CD4-positive, alpha-beta memory T cell (primary cell): ENCODE data around the gene MYT1. TPM values are rescaled to one million over a fixed set of nuclear protein-coding genes. Genes with fewer than 3 reads are reported as not detected.
A peak's percentile ranks its signal among the peaks of the same experiment; 100 is the strongest.
"Not testable (repeated sequence)": the region's sequence is repeated elsewhere in the genome, so short reads cannot be mapped to it uniquely, and the experiment has no call there.

Source experiments
- CTCF ChIA-PET: fragments of 350-600 bp; sonication (Branson Sonifier 250); formaldehyde crosslinking; loops from one replicate; lab custom pipeline; 2021; ENCODE audit warnings: inconsistent platforms; ENCODE audit not compliant: partially characterized antibody; lab: Charles Lee
- POLR2A ChIA-PET: fragments of 350-600 bp; sonication (Branson Sonifier 250); formaldehyde crosslinking; loops from one replicate; lab custom pipeline; 2021; ENCODE audit not compliant: partially characterized antibody; lab: Charles Lee
- DNase-seq, 5 donors: peaks; one replicate each; pipeline versions ENCODE4 v3.0.0 to v3.0.0-alpha.2; 2020 to 2022; ENCODE audit warnings: mixed read lengths in 1 of 5
- H3K27ac ChIP-seq: one replicate; pipeline ENCODE4 v1.7.0; 2013; ENCODE audit warnings: low read depth, low read length
- H3K27me3 ChIP-seq: 2 replicates; pipeline ENCODE4 v1.7.0; 2013; ENCODE audit warnings: mild to moderate bottlenecking, low read length, moderate library complexity; ENCODE audit not compliant: insufficient read depth
- H3K36me3 ChIP-seq: 2 replicates; pipeline ENCODE4 v1.7.0; 2013; ENCODE audit warnings: mild to moderate bottlenecking, low read length, moderate library complexity; ENCODE audit not compliant: insufficient read depth
- H3K4me1 ChIP-seq: 2 replicates; pipeline ENCODE4 v1.7.0; 2013; ENCODE audit warnings: mild to moderate bottlenecking, low read length, moderate library complexity; ENCODE audit not compliant: insufficient read depth
- H3K4me3 ChIP-seq, 2 donors: one replicate each; pipeline ENCODE4 v1.7.0; 2013; ENCODE audit warnings: low read length in 2 of 2, mild to moderate bottlenecking in 1 of 2
- H3K9me3 ChIP-seq, 2 donors: one replicate each; pipeline ENCODE4 v1.7.0; 2013; ENCODE audit warnings: low read length in 2 of 2, control low read depth in 1 of 2; ENCODE audit not compliant: control insufficient read depth in 1 of 2
- H3K27ac Mint-ChIP-seq, 7 donors: one replicate each; pipeline ENCODE4 v1.8.0; 2020 to 2021; ENCODE audit warnings: mixed read lengths in 7 of 7, mild to moderate bottlenecking in 6 of 7, inconsistent platforms in 3 of 7, moderate library complexity in 3 of 7
- H3K27me3 Mint-ChIP-seq, 2 donors: one replicate each; pipeline ENCODE4 v1.8.0; 2020 to 2021; ENCODE audit warnings: mixed read lengths in 2 of 2
- H3K36me3 Mint-ChIP-seq, 2 donors: one replicate each; pipeline ENCODE4 v1.8.0; 2020 to 2021; ENCODE audit warnings: mixed read lengths in 2 of 2, inconsistent platforms in 1 of 2, mild to moderate bottlenecking in 1 of 2
- H3K4me1 Mint-ChIP-seq, 4 donors: one replicate each; pipeline ENCODE4 v1.8.0; 2020 to 2021; ENCODE audit warnings: mixed read lengths in 4 of 4, mild to moderate bottlenecking in 1 of 4
- H3K4me3 Mint-ChIP-seq, 8 donors: one replicate each; pipeline ENCODE4 v1.8.0; 2020 to 2021; ENCODE audit warnings: mixed read lengths in 8 of 8, mild to moderate bottlenecking in 7 of 8, moderate library complexity in 6 of 8, inconsistent platforms in 3 of 8
- H3K9me3 Mint-ChIP-seq, 8 donors: one replicate each; pipeline ENCODE4 v1.8.0; 2020 to 2021; ENCODE audit warnings: mixed read lengths in 8 of 8, mild to moderate bottlenecking in 5 of 8, inconsistent platforms in 3 of 8, moderate library complexity in 1 of 8
- intact Hi-C: fragments of 100-400 bp; cut with micrococcal nuclease; formaldehyde crosslinking; loops from one replicate; pipeline ENCODE4 v1.15.1; 2023
- polyA plus RNA-seq, 2 donors: library from polyadenylated mRNA; unstranded; fragments of 300-500 nt; fragmentation: Illumina TruSeq; gene quantifications; one replicate each; pipeline ENCODE4 v1.2.3, GENCODE V29; 2021
- total RNA-seq, 2 experiments: library from RNA; stranded (reverse); gene quantifications; one replicate each; pipeline ENCODE4 v1.2.3, GENCODE V29; 2021

MYT1 gene
- total and polyA plus RNA-seq, 4 experiments from 2014 or later: not detected

- Mint-ChIP-seq H3K4me1 (peaks cover 11 to 24% (median 14%) of the 10 kb centered on the region in 4 donors), H3K4me3 (no peak overlapping the region), H3K9me3 (no peaks in the 10 kb centered on the region), H3K36me3 (no peaks in the 10 kb centered on the region), H3K27ac (no peak overlapping the region), H3K27me3 (peaks cover 8 to 11% of the 10 kb centered on the region in 2 donors)
- Histone ChIP-seq H3K9me3 (no peaks in the 10 kb centered on the region), H3K4me3 (no peak overlapping the region), H3K27ac (no peak overlapping the region), H3K27me3 (no peaks in the 10 kb centered on the region), H3K36me3 (no peaks in the 10 kb centered on the region), H3K4me1 (peaks cover 11% of the 10 kb centered on the region)
- ChIA-PET POLR2A (no interaction called here), CTCF (no interaction called here)
- intact Hi-C loops: no loop called here
- DNase-seq: no peak
These were observed 12.7 kb downstream of the MYT1 start for GRCh38 chr20:64176971-64177370.

DNA sequence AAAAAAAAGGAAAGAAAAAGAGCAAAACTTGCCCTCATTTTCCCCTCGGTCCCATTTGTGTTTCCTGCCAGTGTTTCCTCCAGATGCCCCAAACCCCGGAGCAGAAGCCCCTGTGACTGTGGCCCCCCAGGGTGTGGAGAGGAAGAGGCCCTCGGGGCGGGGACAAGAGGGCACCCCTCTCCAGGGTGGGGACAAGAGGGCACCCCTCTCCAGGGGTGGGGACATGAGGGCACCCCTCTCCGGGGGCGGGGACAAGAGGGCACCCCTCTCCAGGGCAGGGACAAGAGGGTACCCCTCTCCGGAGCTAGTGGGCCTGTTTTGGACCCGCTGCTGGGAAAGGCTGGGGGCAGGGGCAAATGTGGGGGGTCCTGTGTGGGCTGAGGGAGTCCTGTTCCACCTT, 13.1 kb downstream of the MYT1 start:
- intact Hi-C loops: no loop called here
- Mint-ChIP-seq H3K27ac (no peak overlapping the region), H3K4me3 (no peak overlapping the region), H3K27me3 (peaks cover 8 to 10% of the 10 kb centered on the region in 2 donors), H3K9me3 (no peaks in the 10 kb centered on the region), H3K36me3 (no peaks in the 10 kb centered on the region), H3K4me1 (peaks cover 11 to 24% (median 14%) of the 10 kb centered on the region in 4 donors)
- Histone ChIP-seq H3K27ac (no peak overlapping the region), H3K4me3 (no peak overlapping the region), H3K4me1 (peaks cover 11% of the 10 kb centered on the region), H3K9me3 (no peaks in the 10 kb centered on the region), H3K36me3 (no peaks in the 10 kb centered on the region), H3K27me3 (no peaks in the 10 kb centered on the region)
- no peak for DNase-seq
- ChIA-PET CTCF (no interaction called here), POLR2A (no interaction called here)

- Histone ChIP-seq H3K27me3 (no peaks in the 10 kb centered on the region), H3K9me3 (no peaks in the 10 kb centered on the region), H3K4me3 (no peak overlapping the region), H3K4me1 (peaks cover 11% of the 10 kb centered on the region), H3K27ac (no peak overlapping the region), H3K36me3 (no peaks in the 10 kb centered on the region)
- H3K36me3 Mint-ChIP-seq: no peaks in the 10 kb centered on the region
- H3K4me3 Mint-ChIP-seq: no peak overlapping the region
- H3K27ac Mint-ChIP-seq: no peak overlapping the region
- ChIA-PET CTCF (no interaction called here), POLR2A (no interaction called here)
- H3K4me1 Mint-ChIP-seq: peaks cover 11 to 24% (median 14%) of the 10 kb centered on the region in 4 donors
- peaks cover 8 to 9% of the 10 kb centered on the region in 2 donors for H3K27me3 Mint-ChIP-seq
- H3K9me3 Mint-ChIP-seq: no peaks in the 10 kb centered on the region
- DNase-seq: no peak
- intact Hi-C loops: no loop called here
These were observed 13.5 kb downstream of the MYT1 start for GRCh38 chr20:64177787-64178186.

DNA sequence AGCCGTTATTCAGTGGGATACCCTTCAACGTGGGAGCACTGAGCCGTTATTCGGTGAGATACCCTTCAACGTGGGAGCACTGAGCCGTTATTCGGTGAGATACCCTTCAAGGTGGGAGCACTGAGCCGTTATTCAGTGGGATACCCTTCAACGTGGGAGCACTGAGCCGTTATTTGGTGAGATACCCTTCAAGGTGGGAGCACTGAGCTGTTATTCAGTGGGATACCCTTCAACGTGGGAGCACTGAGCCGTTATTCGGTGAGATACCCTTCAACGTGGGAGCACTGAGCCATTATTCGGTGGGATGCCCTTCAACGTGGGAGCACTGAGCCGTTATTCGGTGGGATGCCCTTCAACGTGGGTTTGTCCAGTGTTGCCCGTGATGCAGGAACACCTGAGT, 14.7 kb downstream of the MYT1 start:
- H3K36me3 ChIP-seq, CTCF ChIA-PET, H3K4me3 Mint-ChIP-seq, H3K27me3 ChIP-seq, H3K36me3 Mint-ChIP-seq, H3K9me3 ChIP-seq, H3K27ac Mint-ChIP-seq, intact Hi-C loops, H3K27ac ChIP-seq, DNase-seq, H3K4me3 ChIP-seq, POLR2A ChIA-PET, H3K9me3 Mint-ChIP-seq: not testable (repeated sequence)
- peaks cover 11 to 24% (median 17%) of the 10 kb centered on the region in 4 donors for H3K4me1 Mint-ChIP-seq
- H3K27me3 Mint-ChIP-seq: peaks cover 10 to 11% of the 10 kb centered on the region in 2 donors
- H3K4me1 ChIP-seq: peaks cover 11% of the 10 kb centered on the region

GRCh38 chr20:64179805-64180204, 15.6 kb downstream of the MYT1 start:
- Mint-ChIP-seq H3K9me3 (peaks cover 0 to 2% (median 0%) of the 10 kb centered on the region in 8 donors), H3K36me3 (no peaks in the 10 kb centered on the region), H3K27me3 (peaks cover 10 to 14% of the 10 kb centered on the region in 2 donors), H3K4me1 (peaks cover 14 to 29% (median 21%) of the 10 kb centered on the region in 4 donors), H3K27ac (peak overlapping the region in 1 of 7 donors; percentile 23), H3K4me3 (peak overlapping the region in 1 of 8 donors; percentile 5)
- intact Hi-C loops: no loop called here
- H3K4me3 ChIP-seq: no peak overlapping the region
- no peaks in the 10 kb centered on the region for H3K36me3 ChIP-seq
- ChIA-PET CTCF (no interaction called here), POLR2A (no interaction called here)
- no peak for DNase-seq
- no peaks in the 10 kb centered on the region for H3K27me3 ChIP-seq
- H3K27ac ChIP-seq: no peak overlapping the region
- no peaks in the 10 kb centered on the region for H3K9me3 ChIP-seq
- peaks cover 11% of the 10 kb centered on the region for H3K4me1 ChIP-seq

- POLR2A ChIA-PET: interaction anchor here (1.0 kb wide), 1 partner anchor 75 kb away, joined by 4 read pairs; the partner anchor contains the start of gene PCMTD2
- H3K4me3 Mint-ChIP-seq: peak overlapping the region in 6 of 8 donors; percentile 14 to 57 (median 51)
These were observed 16.4 kb downstream of the MYT1 start for GRCh38 chr20:64180673-64181072.

GRCh38 chr20:64181391-64181790, 17.1 kb downstream of the MYT1 start:
- no peaks in the 10 kb centered on the region for H3K36me3 Mint-ChIP-seq
- peak overlapping the region in 4 of 8 donors; percentile 6 to 21 (median 14) for H3K4me3 Mint-ChIP-seq
- H3K36me3 ChIP-seq: no peaks in the 10 kb centered on the region
- no peak overlapping the region for H3K27ac ChIP-seq
- H3K9me3 Mint-ChIP-seq: peaks cover 0 to 3% (median 0%) of the 10 kb centered on the region in 8 donors
- ChIA-PET CTCF (no interaction called here), POLR2A (interaction anchor here (1.0 kb wide), 1 partner anchor 74 kb away, joined by 4 read pairs; the partner anchor contains the start of gene PCMTD2)
- peaks cover 17 to 40% (median 25%) of the 10 kb centered on the region in 4 donors for H3K4me1 Mint-ChIP-seq
- no peak overlapping the region for H3K27ac Mint-ChIP-seq
- peaks cover 11% of the 10 kb centered on the region for H3K4me1 ChIP-seq
- no peak overlapping the region for H3K4me3 ChIP-seq
- no peaks in the 10 kb centered on the region for H3K9me3 ChIP-seq
- no peaks in the 10 kb centered on the region for H3K27me3 ChIP-seq
- intact Hi-C loops: no loop called here
- no peak for DNase-seq
- H3K27me3 Mint-ChIP-seq: peaks cover 10 to 17% of the 10 kb centered on the region in 2 donors

More at GRCh38 chr20:64180673-64181072, 16.4 kb downstream of the MYT1 start:
- Histone ChIP-seq H3K27me3 (no peaks in the 10 kb centered on the region), H3K27ac (no peak overlapping the region), H3K4me1 (peaks cover 11% of the 10 kb centered on the region), H3K9me3 (no peaks in the 10 kb centered on the region), H3K4me3 (no peak overlapping the region), H3K36me3 (no peaks in the 10 kb centered on the region)
- Mint-ChIP-seq H3K27me3 (peaks cover 10 to 17% of the 10 kb centered on the region in 2 donors), H3K27ac (peak overlapping the region in 3 of 7 donors; percentile 23 to 61 (median 56)), H3K4me1 (peaks cover 17 to 37% (median 25%) of the 10 kb centered on the region in 4 donors), H3K9me3 (peaks cover 0 to 2% (median 0%) of the 10 kb centered on the region in 8 donors), H3K36me3 (no peaks in the 10 kb centered on the region)
- CTCF ChIA-PET: no interaction called here
- intact Hi-C loops: no loop called here
- DNase-seq: peak in 4 of 5 donors; percentile 7 to 22 (median 13)
